HG02852 (cell line): Measurements from ENCODE around the gene PRR23E.

Source experiments
- ATAC-seq: cut with Tn5 transposase; IDR thresholded peaks from one replicate; pipeline ENCODE4 v1.9.1; 2021; ENCODE audit warnings: mild to moderate bottlenecking, moderate library complexity; ENCODE audit not compliant: unreplicated experiment

The PRR23E gene

GRCh38 chr3:127192576-127193232 is at the start of gene PRR23E:
PRR23E (plus strand) TSS chr3:127193131; CDS start chr3:127196686, 3,555 bp downstream.
- ATAC-seq, result no peak

- no peak for ATAC-seq
Measured at GRCh38 chr3:127143172-127143571, 49.8 kb upstream of the PRR23E start.

- no peak for ATAC-seq
Measured at GRCh38 chr3:127144631-127145030, 48.3 kb upstream of the PRR23E start.

- ATAC-seq, result no peak
Measured at GRCh38 chr3:127145266-127145665, 47.7 kb upstream of the PRR23E start.

- ATAC-seq, result no peak
Measured at GRCh38 chr3:127147291-127147885, 45.5 kb upstream of the PRR23E start.

GRCh38 chr3:127149621-127150310 is 43.2 kb upstream of the PRR23E start:
- no peak for ATAC-seq

- no peak for ATAC-seq
Measured at GRCh38 chr3:127150513-127151250, 42.2 kb upstream of the PRR23E start.

GRCh38 chr3:127151251-127151564 is 41.7 kb upstream of the PRR23E start:
- no peak for ATAC-seq

- no peak for ATAC-seq
Measured at GRCh38 chr3:127151992-127152650, 40.8 kb upstream of the PRR23E start.

- ATAC-seq, result no peak
Measured at GRCh38 chr3:127152684-127153505, 40.0 kb upstream of the PRR23E start.

GRCh38 chr3:127153506-127153815 is 39.5 kb upstream of the PRR23E start:
- no peak for ATAC-seq

GRCh38 chr3:127156338-127157050 is 36.4 kb upstream of the PRR23E start:
- no peak for ATAC-seq

GRCh38 chr3:127157171-127157828 is 35.6 kb upstream of the PRR23E start:
- ATAC-seq, result no peak

- no peak for ATAC-seq
Measured at GRCh38 chr3:127158614-127159229, 34.2 kb upstream of the PRR23E start.

GRCh38 chr3:127159543-127159942 is 33.4 kb upstream of the PRR23E start:
- ATAC-seq, result no peak

GRCh38 chr3:127161236-127161635 is 31.7 kb upstream of the PRR23E start:
- no peak for ATAC-seq

GRCh38 chr3:127161973-127162579 is 30.9 kb upstream of the PRR23E start:
- ATAC-seq, result no peak

- ATAC-seq, result no peak
Measured at GRCh38 chr3:127162947-127163645, 29.8 kb upstream of the PRR23E start.
